Superior temporal gyrus (tissue), 1 donor: Measurements from ENCODE around the gene H1-8.

Experiments
- DNase-seq: peaks from one replicate; pipeline ENCODE4 v3.0.0-alpha.2; 2016; ENCODE audit errors: extremely low spot score

Gene H1-8

DNA sequence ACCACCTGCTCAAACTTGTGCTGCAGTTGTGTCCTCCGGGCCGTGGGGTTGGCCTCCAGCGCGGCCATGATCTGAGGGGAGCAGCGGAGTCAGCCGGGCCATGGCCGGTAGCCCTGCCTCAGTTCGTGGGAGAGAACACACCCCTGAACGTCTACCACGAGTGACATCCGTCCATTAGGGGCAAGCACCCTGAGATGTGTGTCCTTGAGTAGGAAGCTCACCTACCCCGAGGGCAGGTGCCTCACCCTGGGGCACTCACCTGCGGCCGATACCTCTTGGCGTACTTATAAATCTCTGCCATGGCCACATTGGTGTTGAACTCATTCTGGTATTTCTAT, 13.4 kb downstream of the H1-8 start:
- DNase-seq = no peak

DNA sequence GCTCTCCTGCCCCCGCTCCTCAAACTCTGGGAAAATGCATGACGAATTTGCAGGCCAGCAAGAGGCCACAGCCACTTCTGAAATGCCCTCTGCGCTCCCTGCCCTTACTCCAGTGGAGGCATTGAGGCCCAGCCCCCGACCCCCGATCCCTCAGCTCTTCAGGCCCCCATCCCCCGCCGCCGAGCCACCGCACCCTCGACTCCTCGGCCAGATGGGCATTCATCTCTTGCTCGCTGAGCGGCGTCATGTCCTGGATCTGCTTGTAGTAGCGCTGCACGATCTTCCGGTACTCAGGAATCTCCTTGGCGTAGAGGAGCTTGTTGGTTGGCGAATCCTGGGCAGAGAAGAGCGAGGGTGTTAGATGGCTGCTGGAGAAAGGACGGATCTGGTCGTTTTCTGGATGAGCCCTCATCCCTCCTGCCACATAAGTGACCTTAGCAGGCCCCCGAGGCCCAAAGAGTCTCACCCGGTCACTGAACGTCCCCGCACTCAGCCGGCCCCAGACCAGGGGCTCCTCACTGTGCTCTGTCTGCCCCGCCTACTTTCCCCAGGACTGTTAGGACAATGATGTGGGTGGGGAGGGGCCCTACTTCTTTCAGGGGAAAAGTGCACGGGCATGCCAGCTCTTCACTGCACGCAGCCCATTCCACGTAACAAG, 14.0 kb downstream of the H1-8 start:
- no peak for DNase-seq

DNA sequence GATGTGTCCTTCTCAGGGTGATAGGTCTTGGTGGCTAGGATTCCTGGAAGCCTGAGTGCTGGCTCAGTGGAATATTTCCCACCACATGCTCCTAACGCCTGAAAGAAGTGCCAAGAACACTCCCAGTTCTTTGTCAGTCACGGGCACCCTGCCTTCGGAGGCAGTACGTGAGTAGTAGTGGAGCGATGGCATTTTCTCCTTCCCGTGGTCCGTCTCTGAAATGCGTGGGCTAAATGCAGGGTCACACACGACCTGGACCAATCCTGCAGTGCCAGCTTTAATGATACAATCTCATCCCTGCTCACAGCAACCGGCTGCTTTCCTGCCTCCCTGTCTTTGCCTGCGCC, 14.5 kb downstream of the H1-8 start:
- DNase-seq = peak; percentile 53

GRCh38 chr3:129558081-129558771, 15.3 kb downstream of the H1-8 start:
- no peak for DNase-seq

- DNase-seq = no peak
Observed at GRCh38 chr3:129558772-129559564, 16.0 kb downstream of the H1-8 start.

- no peak for DNase-seq
Observed at GRCh38 chr3:129559565-129560079, 16.6 kb downstream of the H1-8 start.

- no peak for DNase-seq
Observed at GRCh38 chr3:129560269-129560787, 17.4 kb downstream of the H1-8 start.

DNA sequence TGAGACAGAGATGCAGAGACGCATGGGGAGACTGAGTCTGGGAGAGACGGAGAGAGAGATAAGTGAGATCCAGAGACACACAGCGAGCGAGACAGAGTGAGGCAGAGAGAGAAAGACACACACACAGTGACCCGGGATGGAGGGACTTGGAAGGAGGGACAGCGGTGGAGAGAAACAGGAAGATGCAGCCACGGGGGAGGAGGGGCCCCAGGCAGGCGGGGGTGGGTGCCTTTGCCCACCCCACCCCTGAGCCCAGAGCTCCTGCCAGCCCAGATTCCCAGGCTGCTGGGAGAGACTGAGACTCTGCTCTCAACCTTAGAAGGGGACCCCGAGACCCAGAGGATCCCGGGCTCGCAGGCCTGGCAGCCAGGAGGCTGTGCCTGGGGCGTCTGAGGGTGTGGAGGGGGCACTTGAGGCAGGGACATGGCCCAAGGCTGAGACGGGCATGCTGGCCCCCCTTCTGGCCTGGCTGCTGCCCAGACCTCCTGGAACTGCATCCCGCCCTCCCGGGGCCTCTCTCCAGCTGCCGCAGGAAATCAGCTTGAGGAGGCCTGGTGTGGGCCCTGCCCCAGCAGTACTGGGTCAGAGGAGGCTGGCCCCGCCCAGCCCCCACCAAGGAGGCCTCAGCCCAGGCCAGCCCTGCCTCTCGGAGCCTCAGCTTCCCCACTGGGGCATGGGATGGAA, 18.1 kb downstream of the H1-8 start:
- no peak for DNase-seq

- no peak for DNase-seq
Observed at GRCh38 chr3:129561619-129562248, 18.8 kb downstream of the H1-8 start.

- DNase-seq = no peak
Observed at GRCh38 chr3:129562803-129563202, 19.8 kb downstream of the H1-8 start.

GRCh38 chr3:129563332-129563731, 20.4 kb downstream of the H1-8 start:
- DNase-seq = no peak

DNA sequence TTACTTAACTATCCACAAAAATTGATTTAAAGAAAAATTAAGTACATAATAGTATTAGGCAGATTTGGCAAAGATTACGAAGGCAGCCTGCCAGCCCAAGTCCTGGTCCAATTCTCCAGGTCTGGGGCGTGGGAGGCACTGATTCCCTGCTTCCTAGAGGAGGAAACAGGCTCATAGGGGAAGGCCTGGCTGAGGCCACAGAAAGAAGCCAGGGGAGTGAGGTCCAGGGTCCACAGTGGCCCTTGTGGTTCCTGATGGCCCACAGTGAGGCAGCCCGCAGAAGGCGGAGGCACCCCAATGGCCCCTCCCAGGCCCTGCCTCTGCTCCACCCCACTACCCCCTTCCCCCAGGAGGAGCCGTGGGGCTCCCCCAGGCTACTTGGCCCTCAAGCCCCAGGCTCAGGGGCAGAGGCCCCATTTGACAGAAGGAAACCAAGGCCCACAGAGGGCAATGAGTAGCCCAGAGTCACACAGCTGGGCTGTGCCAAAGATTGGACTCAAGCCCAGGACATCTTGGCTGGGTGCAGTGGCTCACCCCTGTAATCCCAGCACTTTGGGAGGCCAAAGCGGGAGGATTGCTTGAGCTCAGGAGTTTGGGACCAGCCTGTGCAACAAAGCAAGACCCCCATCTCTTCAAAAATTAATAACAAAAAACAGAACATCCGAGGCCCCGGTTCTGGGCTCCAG, 21.0 kb downstream of the H1-8 start:
- no peak for DNase-seq

- no peak for DNase-seq
Observed at GRCh38 chr3:129564981-129565644, 22.1 kb downstream of the H1-8 start.

DNA sequence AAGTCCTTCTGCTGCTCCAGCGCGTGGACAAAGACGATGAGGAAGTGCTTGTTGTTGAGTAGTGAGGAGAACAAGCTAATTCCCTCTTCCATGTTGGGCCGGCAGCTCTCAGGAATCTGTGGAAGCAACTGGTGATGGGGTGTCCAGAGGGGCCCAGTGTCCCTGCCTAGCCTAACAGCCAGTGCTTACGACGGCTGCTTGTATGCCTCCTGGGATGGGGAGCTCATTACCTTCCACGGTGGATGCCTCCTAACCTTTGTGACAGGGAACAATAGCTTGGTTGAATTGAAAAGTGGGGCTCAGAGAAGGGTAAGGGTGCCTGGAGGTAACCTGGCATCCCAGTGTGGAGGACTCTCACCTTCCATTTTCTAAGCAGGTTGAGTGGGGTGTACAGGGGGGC, 22.9 kb downstream of the H1-8 start:
- DNase-seq = no peak

DNA sequence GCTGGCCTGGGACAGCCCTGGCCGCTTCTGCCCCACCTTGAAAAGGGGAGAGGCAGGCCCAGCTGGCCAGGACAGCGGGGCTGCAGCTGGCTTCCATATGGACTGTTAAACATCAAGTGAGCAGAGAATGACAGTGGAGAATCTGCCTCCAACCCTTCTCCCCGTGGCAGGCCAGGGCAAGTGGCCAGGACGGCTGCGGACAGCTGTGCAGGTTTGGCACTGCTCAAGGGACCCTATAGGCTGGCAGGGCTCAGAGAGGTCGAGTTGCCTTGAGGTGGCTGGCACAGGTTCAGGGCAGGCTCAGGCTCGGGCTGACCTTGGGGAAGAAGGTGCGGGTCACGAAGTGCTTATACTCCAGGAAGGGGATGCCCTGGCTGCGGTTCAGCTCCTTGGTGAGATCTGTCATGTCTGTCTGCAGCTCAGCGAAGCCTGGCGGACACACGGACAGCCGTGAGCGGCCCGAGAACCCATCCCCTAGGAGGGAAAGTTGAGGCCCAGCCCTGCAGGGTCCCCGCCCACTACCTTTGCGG, 24.3 kb downstream of the H1-8 start:
- DNase-seq = no peak

DNA sequence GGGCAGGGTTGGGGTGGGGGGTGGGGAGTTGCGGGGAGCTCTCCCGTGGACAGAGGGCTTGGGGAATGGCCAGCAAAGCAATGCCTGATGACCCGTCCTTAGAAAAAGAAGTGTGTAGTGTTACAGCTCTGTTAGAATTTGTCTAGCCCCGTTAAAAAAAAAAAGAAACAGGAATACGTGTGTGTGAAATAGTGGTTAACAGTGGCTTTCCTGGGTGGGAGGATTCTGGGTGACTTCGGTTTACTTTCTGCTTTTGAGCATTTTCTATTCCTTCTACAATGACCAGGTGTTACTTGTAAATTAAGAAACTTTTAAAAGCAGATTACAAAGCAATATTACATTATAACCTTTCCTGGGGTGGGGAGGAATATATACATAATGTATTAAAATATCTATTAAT, 25.0 kb downstream of the H1-8 start:
- DNase-seq = no peak

DNA sequence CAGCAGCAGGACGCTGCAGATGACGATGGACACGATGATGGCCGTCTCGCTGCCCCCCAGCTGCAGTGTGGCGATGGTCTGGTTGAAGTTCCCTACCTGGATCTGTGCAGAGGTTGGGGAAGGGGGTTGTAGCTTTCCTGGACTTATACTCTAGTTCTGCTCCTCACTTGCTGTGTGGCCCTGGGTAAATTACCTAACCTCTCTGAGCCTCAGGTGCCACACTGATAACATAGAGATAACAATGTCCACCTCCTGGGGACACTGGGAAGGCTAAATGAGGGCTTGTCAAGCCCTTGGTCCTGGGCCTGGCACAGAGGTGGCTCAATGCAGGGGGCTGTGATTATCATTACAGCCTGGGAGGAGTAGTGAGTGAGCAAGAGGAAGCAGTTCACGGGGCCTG, 26.9 kb downstream of the H1-8 start:
- no peak for DNase-seq

GRCh38 chr3:129571605-129572547, 28.9 kb downstream of the H1-8 start:
- no peak for DNase-seq

DNA sequence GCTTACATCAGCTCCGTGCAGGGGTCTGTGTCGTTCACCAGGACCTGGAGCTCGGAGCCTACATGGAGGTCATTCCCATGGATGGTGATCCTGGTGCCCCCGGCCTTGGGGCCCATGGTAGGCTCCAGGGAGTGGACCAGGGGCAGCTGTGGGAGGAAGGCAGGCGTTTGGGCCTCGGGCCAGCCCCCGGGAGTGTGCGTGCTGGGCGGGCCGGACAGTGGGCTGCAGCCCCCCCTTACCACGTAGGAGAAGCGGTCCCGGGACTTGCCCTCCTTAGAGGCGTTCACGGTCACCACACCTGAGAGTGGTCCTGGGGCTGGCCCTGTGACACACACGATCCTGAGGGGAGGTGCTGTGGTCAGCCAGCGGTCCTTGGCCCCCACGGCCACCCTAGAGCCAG, 29.6 kb downstream of the H1-8 start:
- DNase-seq = no peak
